Upper lobe of right lung (tissue), 1 donor: ENCODE results near the gene WWC1. TPM values are rescaled to one million over a fixed set of nuclear protein-coding genes. Genes with fewer than 3 reads are reported as not detected.

ENCODE experiments used
- ATAC-seq: fragments of 200-7000 bp; cut with Tn5 transposase; one replicate; pipeline ENCODE4 v1.9.1; 2020; ENCODE audit warnings: mild to moderate bottlenecking, moderate library complexity
- DNase-seq: peaks from one replicate; pipeline ENCODE4 v3.0.0-alpha.2; 2020
- H3K27ac ChIP-seq: fragments of 200-600 bp; one replicate; pipeline ENCODE4 v1.8.0; 2022
- H3K27me3 ChIP-seq: fragments of 200-600 bp; one replicate; pipeline ENCODE4 v1.8.0; 2022; ENCODE audit warnings: mild to moderate bottlenecking
- H3K36me3 ChIP-seq: fragments of 200-600 bp; one replicate; pipeline ENCODE4 v1.8.0; 2022
- H3K4me1 ChIP-seq: fragments of 200-600 bp; one replicate; pipeline ENCODE4 v1.8.0; 2022
- H3K4me3 ChIP-seq: fragments of 200-600 bp; one replicate; pipeline ENCODE4 v1.8.0; 2022; ENCODE audit warnings: mild to moderate bottlenecking
- H3K9me3 ChIP-seq: fragments of 200-600 bp; one replicate; pipeline ENCODE4 v1.8.0; 2022
- CTCF ChIP-seq: fragments of 200-600 bp; IDR thresholded peaks from one replicate; pipeline ENCODE4 v1.8.0; 2022; ENCODE audit warnings: antibody characterized with exemption
- intact Hi-C: fragments of 100-400 bp; cut with DNase I; formaldehyde crosslinking; loops from one replicate; pipeline ENCODE4 v1.11.0; 2022
- total RNA-seq: library from RNA; stranded (reverse); fragmentation: NEBNext Ultra II Directional; extraction: Animal tissue kit (Norgen Biotek cat#: 25700); gene quantifications from one replicate; pipeline ENCODE4 v1.2.1, GENCODE V29; 2021
- donor health status: DM: no; HTN: yes; CAD: no; lungs with severe emphysema.

The WWC1 gene
- total RNA-seq, 1 donor from 2014 or later = 94.2 TPM

- no peak for DNase-seq
- no peak for TF ChIP-seq CTCF
- Histone ChIP-seq H3K27me3 (no peaks in the 10 kb centered on the region), H3K36me3 (no peaks in the 10 kb centered on the region), H3K27ac (no peak overlapping the region), H3K4me1 (peaks cover 14% of the 10 kb centered on the region), H3K4me3 (no peak overlapping the region), H3K9me3 (no peaks in the 10 kb centered on the region)
- intact Hi-C loops = no loop called here
- no peak for ATAC-seq
Measured at GRCh38 chr5:168356171-168356570, 64.7 kb downstream of the WWC1 start.

GRCh38 chr5:168356592-168356991 lies 65.1 kb downstream of the WWC1 start:
- no peak for DNase-seq
- H3K4me3 ChIP-seq = no peak overlapping the region
- TF ChIP-seq CTCF = no peak
- peaks cover 14% of the 10 kb centered on the region for H3K4me1 ChIP-seq
- intact Hi-C loops = no loop called here
- no peak overlapping the region for H3K27ac ChIP-seq
- H3K27me3 ChIP-seq = no peaks in the 10 kb centered on the region
- H3K9me3 ChIP-seq = no peaks in the 10 kb centered on the region
- no peaks in the 10 kb centered on the region for H3K36me3 ChIP-seq
- no peak for ATAC-seq

GRCh38 chr5:168357876-168358275 lies 66.4 kb downstream of the WWC1 start:
- Histone ChIP-seq H3K36me3 (no peaks in the 10 kb centered on the region), H3K27ac (no peak overlapping the region), H3K27me3 (no peaks in the 10 kb centered on the region), H3K4me1 (peaks cover 17% of the 10 kb centered on the region), H3K4me3 (no peak overlapping the region), H3K9me3 (no peaks in the 10 kb centered on the region)
- ATAC-seq (no peak), DNase-seq (no peak)
- intact Hi-C loops = no loop called here
- TF ChIP-seq CTCF = no peak

- no peaks in the 10 kb centered on the region for H3K9me3 ChIP-seq
- no peaks in the 10 kb centered on the region for H3K27me3 ChIP-seq
- peak; percentile 70 for ATAC-seq
- no peak for TF ChIP-seq CTCF
- no peak for DNase-seq
- no peaks in the 10 kb centered on the region for H3K36me3 ChIP-seq
- H3K4me3 ChIP-seq = no peak overlapping the region
- H3K4me1 ChIP-seq = peaks cover 3% of the 10 kb centered on the region
- intact Hi-C loops = no loop called here
- H3K27ac ChIP-seq = no peak overlapping the region
Measured at GRCh38 chr5:168359820-168360460, 68.5 kb downstream of the WWC1 start.

GRCh38 chr5:168360521-168361285 lies 69.3 kb downstream of the WWC1 start:
- DNase-seq (no peak), ATAC-seq (no peak)
- Histone ChIP-seq H3K4me3 (no peak overlapping the region), H3K27ac (no peak overlapping the region), H3K36me3 (no peaks in the 10 kb centered on the region), H3K4me1 (peaks cover 7% of the 10 kb centered on the region), H3K9me3 (no peaks in the 10 kb centered on the region), H3K27me3 (no peaks in the 10 kb centered on the region)
- no peak for TF ChIP-seq CTCF
- intact Hi-C loops = no loop called here
